Glomerular visceral epithelial cell (primary cell): ENCODE results near the gene SH2D1A.

Experiments
- DNase-seq: peaks from one replicate; pipeline ENCODE4 v3.0.0-alpha.2; 2016; ENCODE audit errors: extremely low spot score

The SH2D1A gene

DNA sequence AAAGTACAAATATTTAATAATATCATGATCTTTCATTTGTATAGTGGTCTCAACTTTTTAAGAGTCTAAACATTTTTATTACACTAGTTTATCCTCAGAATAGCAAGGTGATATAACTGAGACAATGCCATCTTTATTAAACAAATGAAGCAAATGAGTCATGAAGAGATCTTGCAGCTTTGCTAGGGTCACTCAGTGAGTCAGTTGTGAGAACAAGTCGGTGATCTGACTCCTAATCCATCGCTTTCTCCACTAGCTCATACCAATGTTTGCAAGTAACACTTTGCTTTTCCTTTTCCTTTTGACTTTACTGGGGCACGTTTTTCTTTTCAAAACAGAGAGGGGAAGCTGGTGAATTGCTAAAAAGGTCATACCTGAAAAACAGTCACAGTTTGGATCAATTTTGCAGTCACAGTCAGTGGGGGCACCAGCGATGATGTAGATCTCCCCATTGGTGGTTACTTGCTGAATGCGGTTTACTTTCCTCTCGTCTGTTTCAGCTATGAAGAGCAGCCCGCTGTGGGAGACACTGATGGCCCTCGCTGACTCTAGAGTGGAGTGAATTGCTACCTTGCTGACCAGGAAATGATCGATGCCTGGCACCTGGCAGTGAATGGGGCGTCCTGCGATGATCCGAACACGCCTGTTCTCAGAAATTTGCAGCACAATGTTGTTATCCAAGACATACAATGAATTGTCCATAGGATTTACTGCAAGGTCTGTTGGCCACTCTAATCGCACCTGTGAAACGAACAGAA, 75.7 kb downstream of the SH2D1A start:
- no peak for DNase-seq
